NB4 (cell line): Measurements from ENCODE around the gene COPE.

Experiments used
- CTCF ChIP-seq: IDR thresholded peaks from one replicate; pipeline ENCODE4 v1.5.1; 2012; ENCODE audit warnings: low read depth, low read length
- MYC ChIP-seq: IDR thresholded peaks from 2 replicates; pipeline ENCODE4 v1.6.1; 2011; ENCODE audit warnings: low read depth, low read length
- POLR2A ChIP-seq: IDR thresholded peaks from 2 replicates; pipeline ENCODE4 v1.6.1; 2011; ENCODE audit warnings: mild to moderate bottlenecking; ENCODE audit not compliant: insufficient read length; ENCODE audit errors: extremely low read depth

GRCh38 chr19:18948976-18949356 is 29.8 kb upstream of the COPE start:
- no peak for TF ChIP-seq CTCF
- no peak for TF ChIP-seq POLR2A
- TF ChIP-seq MYC = no peak
